Fibroblast of lung (primary cell): ENCODE measurements around the gene KCTD11. TPM values are rescaled to one million over a fixed set of nuclear protein-coding genes. Genes with fewer than 3 reads are reported as not detected.

Experiments
- DNase-seq, 2 donors: peaks; one replicate each; pipeline versions ENCODE4 v3.0.0 to v3.0.0-alpha.2; 2010; ENCODE audit warnings: low read depth in 2 of 2
- H2AFZ ChIP-seq: 2 replicates; pipeline ENCODE4 v1.5.1; 2012; ENCODE audit warnings: low read length, control low read depth, inconsistent platforms
- H3K27ac ChIP-seq: 2 replicates; pipeline ENCODE4 v1.5.1; 2011; ENCODE audit warnings: low read length, control low read depth; ENCODE audit not compliant: insufficient read depth
- H3K27me3 ChIP-seq: 2 replicates; pipeline ENCODE4 v1.5.1; 2011; ENCODE audit warnings: mild to moderate bottlenecking, low read length; ENCODE audit not compliant: control insufficient read depth, insufficient read depth
- H3K36me3 ChIP-seq: 2 replicates; pipeline ENCODE4 v1.5.1; 2011; ENCODE audit warnings: low read length; ENCODE audit not compliant: control insufficient read depth, insufficient read depth
- H3K4me1 ChIP-seq: 2 replicates; pipeline ENCODE4 v1.5.1; 2011; ENCODE audit warnings: low read length; ENCODE audit not compliant: control insufficient read depth, insufficient read depth; ENCODE audit errors: extremely low read depth
- H3K4me2 ChIP-seq: 2 replicates; pipeline ENCODE4 v1.5.1; 2011; ENCODE audit warnings: low read length, control low read depth; ENCODE audit not compliant: insufficient read depth; ENCODE audit errors: extremely low read depth
- H3K4me3 ChIP-seq, 4 experiments: fragments of 200-600 bp in 1 of 4; sonication (generic) in 1 of 4; replicated peaks in 1 of 4; 2 replicates each; pipeline ENCODE4 v1.5.1; 2011 to 2016; ENCODE audit warnings: low read length in 4 of 4, low read depth in 3 of 4, mild to moderate bottlenecking in 3 of 4, control low read depth in 2 of 4, inconsistent platforms in 1 of 4, mixed read lengths in 1 of 4; ENCODE audit not compliant: insufficient read depth in 1 of 4; ENCODE audit errors: control extremely low read depth in 1 of 4
- H3K79me2 ChIP-seq: 2 replicates; pipeline ENCODE4 v1.5.1; 2012; ENCODE audit warnings: mild to moderate bottlenecking, low read length, inconsistent platforms; ENCODE audit not compliant: control insufficient read depth, insufficient read depth
- H3K9ac ChIP-seq: 2 replicates; pipeline ENCODE4 v1.5.1; 2011; ENCODE audit warnings: mild to moderate bottlenecking, low read length, control low read depth; ENCODE audit not compliant: insufficient read depth
- H3K9me3 ChIP-seq: 2 replicates; pipeline ENCODE4 v1.5.1; 2012; ENCODE audit warnings: low read depth, low read length; ENCODE audit not compliant: control insufficient read depth, insufficient read depth
- H4K20me1 ChIP-seq: 2 replicates; pipeline ENCODE4 v1.5.1; 2011; ENCODE audit warnings: low read length; ENCODE audit not compliant: control insufficient read depth, insufficient read depth; ENCODE audit errors: extremely low read depth
- CTCF ChIP-seq, 2 donors: IDR thresholded peaks in 1 of 2; conservative IDR thresholded peaks in 1 of 2; 1 replicate in 1 of 2; 2 replicates in 1 of 2; pipeline ENCODE4 v1.5.1; 2011 to 2012; ENCODE audit warnings: low read length in 2 of 2, control low read depth in 1 of 2, inconsistent platforms in 1 of 2, low read depth in 1 of 2, mild to moderate bottlenecking in 1 of 2
- EZH2 ChIP-seq: IDR thresholded peaks from 2 replicates; pipeline ENCODE4 v1.5.1; 2012; ENCODE audit warnings: low read length, control low read depth, mild to moderate bottlenecking; ENCODE audit errors: missing control alignments
- polyA plus RNA-seq, 2 donors: library from polyadenylated mRNA; depleted of rRNA in 1 of 2; stranded (reverse) in 1 of 2; unstranded in 1 of 2; fragments of >200 nt; gene quantifications; 2 replicates each; pipeline ENCODE4 v1.2.1, GENCODE V29; 2011 to 2012; ENCODE audit warnings: missing spikeins in 1 of 2
- total RNA-seq: library from RNA; depleted of rRNA; stranded (reverse); fragments of >200 nt; gene quantifications from 2 replicates; pipeline ENCODE4 v1.2.1, GENCODE V29; 2014

Gene KCTD11
- total and polyA plus RNA-seq, 2 donors (not counting 1 experiment from before 2014, with no cell fraction given), result 8.8 to 11.9 TPM

GRCh38 chr17:7307686-7308624 is 44.0 kb upstream of the KCTD11 start:
- H3K27me3 ChIP-seq, result no peaks in the 10 kb centered on the region
- peak in 1 of 2 donors; percentile 41 for DNase-seq
- peak overlapping the region; percentile 95 for H3K27ac ChIP-seq
- H3K9me3 ChIP-seq, result no peaks in the 10 kb centered on the region
- no peak for TF ChIP-seq EZH2
- no peak for TF ChIP-seq CTCF (conservative IDR thresholded peaks at IDR 0.05 in 1 of 2, IDR thresholded peaks at IDR 0.05 in 1 of 2; ENCODE audit: low read depth in 1 of 2, low read length in 2 of 2)
- peak overlapping the region; percentile 91 for H3K9ac ChIP-seq
- H3K4me3 ChIP-seq, result peak overlapping the region; percentile 73 to 98 (median 93)
- H4K20me1 ChIP-seq, result no peaks in the 10 kb centered on the region
- peaks cover 45% of the 10 kb centered on the region for H3K79me2 ChIP-seq
- no peak overlapping the region for H2AFZ ChIP-seq
- no peaks in the 10 kb centered on the region for H3K4me1 ChIP-seq
- peak overlapping the region; percentile 74 for H3K4me2 ChIP-seq
- H3K36me3 ChIP-seq, result peaks cover 20% of the 10 kb centered on the region

- H2AFZ ChIP-seq, result no peak overlapping the region
- peak overlapping the region; percentile 91 for H3K9ac ChIP-seq
- H4K20me1 ChIP-seq, result no peaks in the 10 kb centered on the region
- DNase-seq, result peak; percentile 80 to 83
- H3K27ac ChIP-seq, result peak overlapping the region; percentile 95
- peak overlapping the region; percentile 74 for H3K4me2 ChIP-seq
- H3K36me3 ChIP-seq, result peaks cover 26% of the 10 kb centered on the region
- peak overlapping the region; percentile 73 to 98 (median 93) for H3K4me3 ChIP-seq
- H3K4me1 ChIP-seq, result peaks cover 5% of the 10 kb centered on the region
- no peaks in the 10 kb centered on the region for H3K9me3 ChIP-seq
- peaks cover 49% of the 10 kb centered on the region for H3K79me2 ChIP-seq
- H3K27me3 ChIP-seq, result no peaks in the 10 kb centered on the region
- TF ChIP-seq EZH2 (no peak), CTCF (conservative IDR thresholded peaks at IDR 0.05 in 1 of 2, IDR thresholded peaks at IDR 0.05 in 1 of 2; ENCODE audit: low read depth in 1 of 2, low read length in 2 of 2) (no peak)
Observed at GRCh38 chr17:7308625-7309433, 43.1 kb upstream of the KCTD11 start.

GRCh38 chr17:7309628-7310027 is 42.3 kb upstream of the KCTD11 start:
- Histone ChIP-seq H3K4me3 (peak overlapping the region in 2 of 4 experiments; percentile 73 to 91), H3K36me3 (peaks cover 27% of the 10 kb centered on the region)
- no peak for DNase-seq

More at GRCh38 chr17:7309628-7310027, 42.3 kb upstream of the KCTD11 start:
- Histone ChIP-seq H3K4me1 (peaks cover 5% of the 10 kb centered on the region), H3K4me2 (peak overlapping the region; percentile 74), H4K20me1 (no peaks in the 10 kb centered on the region), H3K79me2 (peaks cover 49% of the 10 kb centered on the region), H3K9ac (no peak overlapping the region), H2AFZ (no peak overlapping the region), H3K27ac (no peak overlapping the region), H3K9me3 (no peaks in the 10 kb centered on the region), H3K27me3 (no peaks in the 10 kb centered on the region)
- TF ChIP-seq CTCF (conservative IDR thresholded peaks at IDR 0.05 in 1 of 2, IDR thresholded peaks at IDR 0.05 in 1 of 2; ENCODE audit: low read depth in 1 of 2, low read length in 2 of 2) (no peak), EZH2 (no peak)
